Stimulated activated memory B cell treated with anti-CD40 and anti-IgM and Interleukin-4, amounts not matched to agents 10 μg/mL and 1 μg/mL and 100 μg/mL, for 72 hours (primary cell): ENCODE results near the gene TNP2.
A peak's percentile ranks its signal among the peaks of the same experiment; 100 is the strongest.

ENCODE experiments used
- ATAC-seq: fragments of 150-1000 bp; cut with Tn5 transposase; 2 replicates; pipeline ENCODE4 v1.10.0; 2021
- H3K27ac Mint-ChIP-seq: one replicate; pipeline ENCODE4 v1.8.0; 2022; ENCODE audit warnings: mild to moderate bottlenecking, mixed read lengths
- H3K27me3 Mint-ChIP-seq: one replicate; pipeline ENCODE4 v1.8.0; 2022; ENCODE audit warnings: mixed read lengths
- H3K36me3 Mint-ChIP-seq: one replicate; pipeline ENCODE4 v1.8.0; 2022; ENCODE audit warnings: mixed read lengths
- H3K4me1 Mint-ChIP-seq: one replicate; pipeline ENCODE4 v1.8.0; 2022; ENCODE audit warnings: mixed read lengths
- H3K4me3 Mint-ChIP-seq: one replicate; pipeline ENCODE4 v1.8.0; 2022; ENCODE audit warnings: mild to moderate bottlenecking, moderate library complexity, mixed read lengths
- H3K9me3 Mint-ChIP-seq: one replicate; pipeline ENCODE4 v1.8.0; 2022; ENCODE audit warnings: mixed read lengths

The TNP2 gene

DNA sequence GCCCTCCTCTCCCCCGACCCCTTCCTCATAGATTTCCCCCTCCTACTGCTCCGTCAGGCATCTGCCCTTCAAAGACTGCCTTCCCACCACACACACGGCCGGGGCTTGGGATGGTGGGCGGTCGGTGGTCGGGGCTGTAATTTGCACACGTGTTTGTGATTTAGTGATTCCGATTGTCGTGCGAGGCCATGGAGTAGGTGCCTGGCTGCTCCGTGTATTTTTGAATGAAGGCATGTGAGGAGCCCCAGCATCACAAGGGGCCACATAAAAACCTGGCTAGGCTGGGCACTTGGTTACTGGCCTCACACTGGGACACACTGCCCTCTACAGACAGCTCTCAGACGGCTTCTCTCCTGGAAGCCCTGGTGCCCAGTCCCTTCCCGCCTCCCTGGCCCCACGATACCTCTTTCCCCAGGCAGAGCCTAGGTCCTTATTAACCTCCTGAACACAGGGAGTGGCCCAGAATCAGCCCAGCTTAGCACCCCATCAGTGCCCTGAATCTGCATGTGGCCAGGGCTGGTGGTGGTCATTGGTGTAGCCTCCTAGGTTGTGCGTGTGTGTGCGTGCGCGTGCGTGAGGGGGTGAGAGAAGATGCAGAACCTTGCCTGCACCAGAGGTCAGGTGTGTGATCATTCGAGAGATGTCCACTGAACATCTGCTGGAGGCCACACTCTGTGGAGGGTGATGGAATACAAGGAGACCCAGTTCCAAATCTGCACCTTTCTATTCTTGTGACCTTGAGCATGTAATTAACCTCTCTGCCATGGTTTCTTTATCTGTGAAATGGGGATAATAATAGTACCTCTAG is 11.8 kb downstream of the TNP2 start:
- peak; percentile 13 for ATAC-seq
- Mint-ChIP-seq H3K27me3 (no peaks in the 10 kb centered on the region), H3K4me3 (peak overlapping the region; percentile 88), H3K4me1 (peaks cover 39% of the 10 kb centered on the region), H3K27ac (peak overlapping the region; percentile 90), H3K9me3 (no peaks in the 10 kb centered on the region), H3K36me3 (peaks cover 31% of the 10 kb centered on the region)

DNA sequence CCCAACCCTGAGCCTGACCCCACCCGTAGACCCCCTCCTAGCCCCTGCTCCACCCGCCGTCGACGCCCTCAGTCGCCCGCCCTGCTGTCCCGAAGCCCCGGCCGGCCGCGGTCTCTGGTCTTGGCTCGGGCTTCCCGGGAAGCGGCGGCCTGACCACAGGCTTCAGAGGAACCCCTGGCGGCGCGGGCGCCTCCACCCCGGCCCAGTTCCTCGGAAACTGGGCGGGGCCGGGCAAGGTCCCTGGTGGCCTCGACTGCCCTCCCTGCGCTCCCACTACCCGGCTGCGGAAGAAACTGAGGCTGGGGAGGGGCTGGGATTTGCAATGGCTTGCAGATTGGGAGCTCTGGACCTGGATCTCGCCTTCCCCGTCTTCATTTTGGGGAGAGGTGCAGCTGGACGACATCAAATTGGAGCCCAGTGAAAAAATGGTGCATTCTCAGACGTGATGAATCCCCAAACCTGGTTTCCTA is 12.4 kb downstream of the TNP2 start:
- peak overlapping the region; percentile 90 for H3K27ac Mint-ChIP-seq
- peak; percentile 52 for ATAC-seq
- peak overlapping the region; percentile 88 for H3K4me3 Mint-ChIP-seq
- no peaks in the 10 kb centered on the region for H3K9me3 Mint-ChIP-seq
- no peaks in the 10 kb centered on the region for H3K27me3 Mint-ChIP-seq
- peaks cover 37% of the 10 kb centered on the region for H3K36me3 Mint-ChIP-seq
- peaks cover 45% of the 10 kb centered on the region for H3K4me1 Mint-ChIP-seq

DNA sequence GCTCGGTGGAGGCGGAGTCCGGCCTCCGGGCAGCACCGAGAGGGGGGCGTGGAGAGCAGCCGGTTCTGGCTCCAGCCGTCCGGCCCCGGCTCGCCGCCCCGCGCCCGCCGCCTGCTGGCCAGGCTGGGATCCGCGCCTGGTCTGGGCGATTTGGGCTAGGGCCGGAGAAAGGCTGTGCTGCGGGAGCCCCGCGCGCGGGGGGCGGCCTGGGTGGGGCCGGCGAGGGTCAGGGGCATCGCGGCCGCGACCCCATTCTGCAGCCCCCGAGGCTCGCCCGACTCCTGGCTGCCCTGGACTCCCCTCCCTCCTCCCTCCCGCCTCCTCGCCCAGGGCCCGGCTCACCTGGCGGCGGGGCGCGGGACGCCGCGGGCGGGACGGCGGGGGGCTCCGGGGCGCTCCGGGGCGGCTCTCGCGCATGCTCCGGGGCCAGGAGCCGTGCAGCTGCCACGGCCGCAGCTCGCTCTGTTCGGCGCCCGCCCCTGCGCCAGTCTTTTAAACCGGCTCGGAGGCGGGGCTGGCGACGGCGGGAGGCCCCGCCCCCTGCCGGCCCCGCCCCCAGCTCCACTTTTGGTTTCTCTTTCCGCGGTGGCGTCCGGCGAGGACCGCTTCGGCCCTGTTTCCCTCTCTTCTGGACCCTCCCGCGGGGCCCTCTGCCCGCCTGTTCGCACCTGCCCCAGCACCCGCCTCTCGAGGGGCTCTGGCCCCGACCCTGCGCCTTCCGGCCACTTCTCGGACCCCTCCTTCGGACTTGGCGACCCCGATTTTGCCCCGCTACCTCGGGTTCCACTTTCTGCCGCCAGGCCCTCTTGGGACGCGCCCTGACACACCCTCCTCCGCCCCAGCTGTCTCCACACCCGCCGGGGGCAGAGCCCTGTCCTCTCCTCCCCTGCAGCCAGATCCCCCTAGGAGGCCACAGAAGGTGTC is 13.1 kb downstream of the TNP2 start, which contains the start of gene SOCS1:
Gene SOCS1, minus strand, starts transcription at position 468 of the 924 bp plus-strand sequence. CDS start 726 bp downstream, outside the sequence.
- H3K27ac Mint-ChIP-seq, result peak within 1 kb of the TSS; percentile 90
- peaks cover 38% of the 10 kb centered on the region for H3K36me3 Mint-ChIP-seq
- no peaks in the 10 kb centered on the region for H3K27me3 Mint-ChIP-seq
- ATAC-seq, result peak; percentile 83
- H3K4me1 Mint-ChIP-seq, result peaks cover 48% of the 10 kb centered on the region
- no peaks in the 10 kb centered on the region for H3K9me3 Mint-ChIP-seq
- H3K4me3 Mint-ChIP-seq, result peak within 1 kb of the TSS; percentile 89

DNA sequence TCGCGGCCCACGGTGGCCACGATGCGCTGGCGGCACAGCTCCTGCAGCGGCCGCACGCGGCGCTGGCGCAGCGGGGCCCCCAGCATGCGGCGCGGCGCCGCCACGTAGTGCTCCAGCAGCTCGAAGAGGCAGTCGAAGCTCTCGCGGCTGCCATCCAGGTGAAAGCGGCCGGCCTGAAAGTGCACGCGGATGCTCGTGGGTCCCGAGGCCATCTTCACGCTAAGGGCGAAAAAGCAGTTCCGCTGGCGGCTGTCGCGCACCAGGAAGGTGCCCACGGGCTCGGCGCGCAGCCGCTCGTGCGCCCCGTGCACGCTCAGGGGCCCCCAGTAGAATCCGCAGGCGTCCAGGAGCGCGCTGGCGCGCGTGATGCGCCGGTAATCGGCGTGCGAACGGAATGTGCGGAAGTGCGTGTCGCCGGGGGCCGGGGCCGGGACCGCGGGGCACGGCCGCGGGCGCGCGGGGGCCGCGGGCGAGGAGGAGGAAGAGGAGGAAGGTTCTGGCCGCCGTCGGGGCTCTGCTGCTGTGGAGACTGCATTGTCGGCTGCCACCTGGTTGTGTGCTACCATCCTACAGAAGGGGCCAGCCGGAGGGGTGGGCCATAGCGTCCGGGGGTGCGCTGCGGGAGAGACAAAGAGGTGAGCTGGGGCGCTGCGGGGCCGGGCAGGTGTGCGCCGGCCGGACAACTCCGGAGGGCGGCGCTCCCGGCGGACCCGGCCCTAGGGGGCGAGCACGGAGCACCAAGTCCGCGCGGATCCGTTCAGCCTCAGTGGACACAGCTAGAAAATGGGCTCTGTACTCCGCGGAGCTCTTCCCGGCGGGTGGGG is 14.0 kb downstream of the TNP2 start:
- no peaks in the 10 kb centered on the region for H3K9me3 Mint-ChIP-seq
- H3K4me3 Mint-ChIP-seq, result peak overlapping the region; percentile 89
- peaks cover 57% of the 10 kb centered on the region for H3K4me1 Mint-ChIP-seq
- H3K27ac Mint-ChIP-seq, result peak overlapping the region; percentile 67
- no peaks in the 10 kb centered on the region for H3K27me3 Mint-ChIP-seq
- ATAC-seq, result no peak
- peaks cover 46% of the 10 kb centered on the region for H3K36me3 Mint-ChIP-seq

DNA sequence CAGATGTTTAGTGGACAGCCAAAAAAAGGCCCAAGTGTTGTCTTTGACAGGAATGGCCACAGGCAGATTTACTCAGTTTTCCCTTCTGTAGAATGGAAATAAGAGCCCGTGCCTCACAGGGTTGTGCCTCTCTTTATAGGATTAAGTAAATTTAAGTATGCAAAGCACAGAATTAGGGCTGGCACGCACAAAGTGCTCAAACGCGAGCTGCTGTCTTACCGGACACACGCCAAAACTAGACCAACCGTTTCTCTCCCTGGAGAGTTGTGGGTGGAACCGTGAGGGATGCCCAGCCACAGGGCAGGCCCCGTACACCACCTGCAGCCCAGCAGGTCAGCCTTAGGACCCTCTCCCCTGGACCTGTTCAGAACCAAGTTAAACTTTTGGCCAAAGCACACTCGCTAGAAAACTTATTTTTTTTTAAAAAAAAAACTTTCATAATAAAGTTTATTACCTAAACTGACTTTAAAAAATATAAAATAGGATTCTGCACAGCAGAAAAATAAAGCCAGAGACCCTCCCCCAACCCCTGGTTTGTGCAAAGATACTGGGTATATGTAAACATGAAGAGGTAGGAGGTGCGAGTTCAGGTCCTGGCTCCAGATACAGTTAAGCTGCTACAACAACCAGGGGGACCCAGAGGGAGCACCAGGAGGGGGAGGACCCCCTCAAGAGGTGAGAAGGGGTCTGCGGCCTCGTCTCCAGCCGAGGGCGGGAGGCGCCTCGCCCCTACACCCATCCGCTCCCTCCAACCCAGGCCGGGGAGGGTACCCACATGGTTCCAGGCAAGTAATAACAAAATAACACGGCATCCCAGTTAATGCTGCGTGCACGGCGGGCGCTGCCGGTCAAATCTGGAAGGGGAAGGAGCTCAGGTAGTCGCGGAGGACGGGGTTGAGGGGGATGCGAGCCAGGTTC is 14.9 kb downstream of the TNP2 start:
- Mint-ChIP-seq H3K9me3 (no peaks in the 10 kb centered on the region), H3K27ac (peak overlapping the region; percentile 67), H3K4me3 (peak overlapping the region; percentile 89), H3K27me3 (no peaks in the 10 kb centered on the region), H3K36me3 (peaks cover 46% of the 10 kb centered on the region), H3K4me1 (peaks cover 63% of the 10 kb centered on the region)
- no peak for ATAC-seq

DNA sequence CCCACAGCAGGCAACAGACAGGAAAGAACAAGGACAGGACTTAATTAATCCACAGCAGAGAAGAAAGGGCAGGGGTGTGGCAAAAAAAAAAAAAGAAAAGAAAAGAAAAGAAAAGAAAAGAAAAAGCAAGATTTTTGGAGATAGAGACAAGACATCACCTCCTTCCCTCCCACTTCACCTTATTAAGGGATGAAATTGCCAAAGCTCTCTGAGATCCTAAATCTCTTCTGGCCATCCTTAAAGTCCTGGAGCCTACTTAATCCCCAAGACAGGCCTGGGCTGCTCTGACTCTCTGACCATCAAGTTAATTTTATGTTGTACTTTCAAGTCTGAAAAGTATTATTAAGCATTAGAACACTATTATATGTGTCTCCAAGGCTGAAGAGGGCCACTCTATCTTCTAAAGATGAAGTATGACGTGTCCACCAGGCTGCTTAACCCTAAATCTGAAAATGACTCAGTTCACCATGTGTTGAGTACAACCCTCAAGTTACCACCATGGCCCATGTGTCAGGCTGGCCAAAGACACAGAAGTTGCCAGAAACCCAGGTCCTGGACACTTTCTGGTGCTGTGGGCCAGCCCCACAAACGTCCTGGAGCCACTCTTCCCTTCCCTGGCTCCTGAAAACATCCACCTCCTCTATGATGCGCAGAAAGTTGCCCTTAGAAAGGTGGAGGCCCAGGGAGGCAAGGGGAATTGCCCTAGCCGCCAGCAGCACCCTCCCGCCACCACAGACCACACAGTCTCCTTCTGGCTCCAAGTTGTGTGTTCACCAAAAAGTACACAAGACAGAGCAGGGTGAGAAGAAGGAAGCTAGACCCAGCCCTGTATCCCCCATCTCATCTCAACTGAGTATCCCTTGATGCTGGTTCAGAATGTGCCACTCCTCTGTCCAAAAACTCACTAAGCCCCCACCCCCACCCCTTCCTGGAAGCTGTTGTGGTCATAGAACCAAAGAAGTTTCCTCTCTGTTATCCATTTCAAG is 15.8 kb downstream of the TNP2 start:
- no peaks in the 10 kb centered on the region for H3K9me3 Mint-ChIP-seq
- H3K4me3 Mint-ChIP-seq, result peak overlapping the region; percentile 89
- peak overlapping the region; percentile 67 for H3K27ac Mint-ChIP-seq
- H3K27me3 Mint-ChIP-seq, result no peaks in the 10 kb centered on the region
- H3K36me3 Mint-ChIP-seq, result peaks cover 46% of the 10 kb centered on the region
- peaks cover 63% of the 10 kb centered on the region for H3K4me1 Mint-ChIP-seq
- ATAC-seq, result no peak

DNA sequence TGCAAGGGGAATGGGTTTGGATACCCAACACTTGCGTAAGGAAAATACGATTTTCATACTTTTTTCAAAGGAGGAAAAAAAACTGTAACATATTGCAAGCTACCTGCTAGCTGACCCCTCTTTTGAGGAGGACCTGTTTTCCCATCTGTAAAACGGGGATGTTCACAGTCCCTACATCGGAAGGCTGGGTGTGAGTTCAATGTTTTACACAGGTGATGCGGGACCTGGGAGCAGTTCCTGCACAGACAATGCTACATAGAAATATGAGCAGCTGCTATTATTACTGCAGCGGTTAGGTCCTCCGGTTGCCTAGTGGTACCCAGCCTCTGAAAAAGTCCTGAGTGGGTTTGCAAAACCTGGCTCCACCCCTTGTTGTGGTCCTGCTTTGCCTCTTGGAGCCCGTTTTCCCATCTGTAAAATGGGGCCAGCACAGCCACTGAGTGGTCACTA is 16.6 kb downstream of the TNP2 start:
- no peaks in the 10 kb centered on the region for H3K9me3 Mint-ChIP-seq
- H3K4me1 Mint-ChIP-seq, result peaks cover 60% of the 10 kb centered on the region
- H3K36me3 Mint-ChIP-seq, result peaks cover 46% of the 10 kb centered on the region
- peak overlapping the region; percentile 67 for H3K27ac Mint-ChIP-seq
- no peak for ATAC-seq
- H3K27me3 Mint-ChIP-seq, result no peaks in the 10 kb centered on the region
- peak overlapping the region; percentile 89 for H3K4me3 Mint-ChIP-seq

DNA sequence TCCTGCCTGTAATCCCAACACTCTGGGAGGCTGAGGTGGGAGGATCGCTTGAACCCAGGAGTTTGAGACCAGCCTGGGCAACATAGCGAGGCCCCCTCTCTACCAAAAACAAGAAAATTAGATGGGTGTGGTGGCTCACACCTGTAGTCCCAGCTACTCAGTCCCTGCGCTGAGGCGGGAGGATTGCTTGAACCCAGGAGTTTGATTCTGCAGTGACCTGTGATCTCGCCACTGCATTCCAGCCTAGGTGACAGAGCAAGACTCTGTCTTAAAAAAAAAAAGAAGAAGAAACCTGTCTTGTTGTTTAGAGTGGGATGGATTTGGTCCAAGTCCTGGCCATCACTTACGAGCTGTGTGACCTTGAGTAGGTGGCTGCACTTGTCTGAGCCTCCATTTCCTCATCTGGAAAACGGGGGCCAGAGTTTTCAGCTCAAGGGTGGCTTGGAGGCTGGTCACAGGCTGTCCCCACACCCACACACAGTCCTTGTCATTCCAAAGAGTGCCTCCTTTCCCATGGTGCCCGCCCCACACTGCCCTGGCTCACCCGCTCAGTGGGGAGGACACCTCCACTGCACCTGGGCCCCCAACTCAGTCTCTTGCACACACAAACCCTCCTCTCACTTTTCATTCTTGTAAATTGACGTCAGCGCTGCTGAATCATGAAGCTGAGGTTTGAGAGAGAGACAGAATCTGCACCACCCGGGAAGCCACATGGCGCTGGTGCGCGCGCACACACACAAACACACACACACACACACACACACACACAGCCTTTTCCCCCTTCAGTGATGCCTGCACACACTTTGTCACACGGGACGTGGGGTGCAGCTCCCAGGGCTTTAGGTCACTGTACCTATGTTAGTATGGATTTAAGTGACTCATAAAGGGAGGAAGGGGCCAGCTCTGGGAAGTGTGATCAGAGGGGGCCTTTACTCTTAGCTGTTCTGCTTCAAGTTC is 17.3 kb downstream of the TNP2 start:
- no peaks in the 10 kb centered on the region for H3K9me3 Mint-ChIP-seq
- peaks cover 46% of the 10 kb centered on the region for H3K36me3 Mint-ChIP-seq
- ATAC-seq, result peak; percentile 0

DNA sequence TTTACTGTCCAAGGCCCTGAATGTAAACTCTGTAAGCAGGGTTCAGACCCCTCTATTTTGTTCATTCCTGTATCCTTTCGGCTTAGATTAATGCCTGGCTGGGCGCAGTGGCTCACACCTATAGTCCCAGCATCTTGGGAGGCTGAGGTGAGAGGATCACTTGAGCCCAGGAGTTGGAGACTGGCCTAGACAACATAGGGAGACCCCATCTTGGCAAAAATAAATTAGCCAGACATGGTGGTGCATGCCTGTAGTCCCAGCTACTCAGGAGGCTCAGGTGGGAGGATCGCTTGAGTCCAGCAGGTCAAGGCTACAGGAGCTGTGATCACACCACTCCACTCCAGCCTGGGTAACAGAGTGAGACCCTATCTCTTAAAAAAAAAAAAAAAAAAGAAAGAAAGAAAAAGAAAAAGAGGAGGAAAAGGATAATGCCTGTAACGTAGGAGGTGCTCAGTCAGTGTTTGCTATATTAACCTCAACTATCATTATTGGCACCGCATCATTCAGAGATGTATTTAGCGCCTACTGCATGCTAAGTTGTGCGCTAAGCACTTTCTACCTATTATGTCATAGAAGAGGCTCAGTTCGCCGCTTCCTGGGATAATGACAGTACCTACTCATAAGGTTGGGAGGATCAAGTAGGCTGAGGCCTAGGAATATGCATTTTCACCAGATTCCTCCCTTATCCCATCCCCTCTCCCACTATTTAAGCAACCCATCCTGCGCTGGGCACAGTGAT is 18.2 kb downstream of the TNP2 start:
- H3K4me3 Mint-ChIP-seq, result peak overlapping the region; percentile 45
- H3K4me1 Mint-ChIP-seq, result peaks cover 52% of the 10 kb centered on the region
- ATAC-seq, result no peak
- peak overlapping the region; percentile 67 for H3K27ac Mint-ChIP-seq
- no peaks in the 10 kb centered on the region for H3K9me3 Mint-ChIP-seq
- H3K36me3 Mint-ChIP-seq, result peaks cover 46% of the 10 kb centered on the region
- H3K27me3 Mint-ChIP-seq, result no peaks in the 10 kb centered on the region

More for the DNA sequence above, 17.3 kb downstream of the TNP2 start:
- Mint-ChIP-seq H3K4me3 (peak overlapping the region; percentile 89), H3K4me1 (peaks cover 53% of the 10 kb centered on the region), H3K27ac (peak overlapping the region; percentile 67), H3K27me3 (no peaks in the 10 kb centered on the region)

DNA sequence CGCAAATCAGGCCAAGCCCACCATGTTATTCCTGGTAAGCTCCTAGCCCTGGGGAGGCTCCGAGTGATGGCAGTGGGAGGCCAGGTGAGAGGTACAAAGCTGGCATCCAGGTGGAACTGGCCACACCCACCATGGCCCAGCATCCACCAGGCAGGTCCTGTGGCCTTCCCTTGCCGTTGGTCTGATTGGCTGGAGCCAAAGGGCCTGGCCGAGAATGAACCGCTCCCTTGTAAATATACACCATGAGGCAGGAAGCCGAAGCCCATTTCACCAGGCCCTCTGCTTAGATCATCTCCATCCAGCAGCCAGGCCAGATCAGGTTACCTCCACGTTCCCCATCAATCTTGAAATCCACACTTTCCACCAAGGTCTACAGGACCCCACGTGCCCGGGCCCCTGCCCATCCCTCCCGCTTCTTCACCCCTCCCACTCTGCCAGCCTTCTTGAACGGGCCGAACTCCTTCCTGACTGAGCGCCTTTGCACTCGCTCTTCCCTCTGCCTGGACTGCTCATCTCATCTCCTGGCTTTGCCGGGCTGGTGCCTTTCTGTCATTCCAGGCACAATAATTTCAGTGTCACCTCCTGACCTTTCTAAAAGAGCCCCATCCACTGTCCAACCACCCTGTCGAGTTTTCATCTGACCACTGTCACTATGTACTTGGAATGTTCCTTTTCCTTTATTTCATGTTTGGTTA is 18.9 kb downstream of the TNP2 start:
- Mint-ChIP-seq H3K9me3 (no peaks in the 10 kb centered on the region), H3K36me3 (peaks cover 42% of the 10 kb centered on the region), H3K4me1 (peaks cover 52% of the 10 kb centered on the region), H3K4me3 (peak overlapping the region; percentile 45), H3K27me3 (no peaks in the 10 kb centered on the region), H3K27ac (peak overlapping the region; percentile 53)
- peak; percentile 9 for ATAC-seq
